Measurements from ENCODE around the gene QPRT.
"Not testable (repeated sequence)": the region's sequence is repeated elsewhere in the genome, so short reads cannot be mapped to it uniquely, and the experiment has no call there.

QPRT gene

GRCh38 chr16:29663807-29664090 lies 15.2 kb upstream of the QPRT start:
- Histone ChIP-seq H3K9ac (ENCODE audit: low read length) (no peak overlapping the region), H3K27me3 (ENCODE audit: low read depth, low read length) (no peaks in the 10 kb centered on the region), H3K4me2 (ENCODE audit: low read length) (no peak overlapping the region), H3K4me1 (ENCODE audit: low read length) (peaks cover 43% of the 10 kb centered on the region), H3K4me3 (ENCODE audit: low read length) (no peak overlapping the region), H3K27ac (ENCODE audit: low read length) (no peak overlapping the region), H4K20me1 (ENCODE audit: insufficient read depth, low read length) (no peaks in the 10 kb centered on the region), H3K79me2 (ENCODE audit: low read length) (no peaks in the 10 kb centered on the region), H3K9me3 (ENCODE audit: insufficient read depth, low read length) (no peaks in the 10 kb centered on the region), H3K36me3 (replicated peaks; ENCODE audit: low read depth, low read length) (no peaks in the 10 kb centered on the region), H2AFZ (ENCODE audit: low read depth, low read length) (no peak overlapping the region)
- no peak for TF ChIP-seq CTCF (IDR thresholded peaks at IDR 0.05; ENCODE audit: low read depth, low read length)
- no peak for TF ChIP-seq EZH2phosphoT487 (IDR thresholded peaks at IDR 0.05; ENCODE audit: low read depth)

DNA sequence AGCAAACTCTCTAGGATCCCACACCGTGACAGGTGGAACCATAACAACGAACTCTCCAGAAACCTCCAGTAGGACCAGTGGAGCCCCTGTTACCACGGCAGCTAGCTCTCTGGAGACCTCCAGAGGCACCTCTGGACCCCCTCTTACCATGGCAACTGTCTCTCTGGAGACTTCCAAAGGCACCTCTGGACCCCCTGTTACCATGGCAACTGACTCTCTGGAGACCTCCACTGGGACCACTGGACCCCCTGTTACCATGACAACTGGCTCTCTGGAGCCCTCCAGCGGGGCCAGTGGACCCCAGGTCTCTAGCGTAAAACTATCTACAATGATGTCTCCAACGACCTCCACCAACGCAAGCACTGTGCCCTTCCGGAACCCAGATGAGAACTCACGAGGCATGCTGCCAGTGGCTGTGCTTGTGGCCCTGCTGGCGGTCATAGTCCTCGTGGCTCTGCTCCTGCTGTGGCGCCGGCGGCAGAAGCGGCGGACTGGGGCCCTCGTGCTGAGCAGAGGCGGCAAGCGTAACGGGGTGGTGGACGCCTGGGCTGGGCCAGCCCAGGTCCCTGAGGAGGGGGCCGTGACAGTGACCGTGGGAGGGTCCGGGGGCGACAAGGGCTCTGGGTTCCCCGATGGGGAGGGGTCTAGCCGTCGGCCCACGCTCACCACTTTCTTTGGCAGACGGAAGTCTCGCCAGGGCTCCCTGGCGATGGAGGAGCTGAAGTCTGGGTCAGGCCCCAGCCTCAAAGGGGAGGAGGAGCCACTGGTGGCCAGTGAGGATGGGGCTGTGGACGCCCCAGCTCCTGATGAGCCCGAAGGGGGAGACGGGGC lies 14.7 kb upstream of the QPRT start:
- Histone ChIP-seq H3K4me1 (ENCODE audit: low read length) (peaks cover 43% of the 10 kb centered on the region), H3K79me2 (ENCODE audit: low read length) (no peaks in the 10 kb centered on the region), H3K27me3 (ENCODE audit: low read depth, low read length) (no peaks in the 10 kb centered on the region), H2AFZ (ENCODE audit: low read depth, low read length) (no peak overlapping the region), H3K36me3 (replicated peaks; ENCODE audit: low read depth, low read length) (no peaks in the 10 kb centered on the region), H3K4me3 (ENCODE audit: low read length) (no peak overlapping the region), H3K9ac (ENCODE audit: low read length) (no peak overlapping the region), H3K27ac (ENCODE audit: low read length) (no peak overlapping the region), H3K9me3 (ENCODE audit: insufficient read depth, low read length) (no peaks in the 10 kb centered on the region), H3K4me2 (ENCODE audit: low read length) (no peak overlapping the region), H4K20me1 (ENCODE audit: insufficient read depth, low read length) (no peaks in the 10 kb centered on the region)
- TF ChIP-seq CTCF (IDR thresholded peaks at IDR 0.05; ENCODE audit: low read depth, low read length) (0 out of 2 replicates have a peak, but pooled peaks have one; percentile 9), EZH2phosphoT487 (IDR thresholded peaks at IDR 0.05; ENCODE audit: low read depth) (no peak)

GRCh38 chr16:29665294-29666077 lies 13.5 kb upstream of the QPRT start:
- Histone ChIP-seq H3K9ac (ENCODE audit: low read length) (peak overlapping the region; percentile 74; the same call in 1 of the 2 replicates), H3K9me3 (ENCODE audit: insufficient read depth, low read length) (no peaks in the 10 kb centered on the region), H3K36me3 (replicated peaks; ENCODE audit: low read depth, low read length) (no peaks in the 10 kb centered on the region), H3K79me2 (ENCODE audit: low read length) (no peaks in the 10 kb centered on the region), H3K4me3 (ENCODE audit: low read length) (peak overlapping the region; percentile 66), H3K27ac (ENCODE audit: low read length) (peak overlapping the region; percentile 77; the same call in 1 of the 2 replicates), H3K4me1 (ENCODE audit: low read length) (peaks cover 43% of the 10 kb centered on the region), H3K27me3 (ENCODE audit: low read depth, low read length) (no peaks in the 10 kb centered on the region), H4K20me1 (ENCODE audit: insufficient read depth, low read length) (no peaks in the 10 kb centered on the region), H2AFZ (ENCODE audit: low read depth, low read length) (no peak overlapping the region), H3K4me2 (ENCODE audit: low read length) (peak overlapping the region; percentile 88)
- TF ChIP-seq EZH2phosphoT487 (IDR thresholded peaks at IDR 0.05; ENCODE audit: low read depth) (no peak), CTCF (IDR thresholded peaks at IDR 0.05; ENCODE audit: low read depth, low read length) (no peak)

DNA sequence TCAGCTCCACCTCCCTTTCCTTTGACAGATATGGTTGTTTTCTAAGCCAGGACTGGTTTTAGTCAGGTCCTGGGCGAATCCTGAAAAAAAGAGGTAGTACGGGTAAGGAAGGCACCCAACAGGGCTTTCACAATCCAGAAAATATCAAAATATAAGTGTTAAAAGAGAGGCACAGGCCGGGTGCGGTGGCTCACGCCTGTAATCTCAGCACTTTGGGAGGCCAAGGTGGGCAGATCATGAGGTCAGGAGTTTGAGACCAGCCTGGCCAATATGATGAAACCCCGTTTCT lies 11.7 kb upstream of the QPRT start:
- Histone ChIP-seq H3K9ac (ENCODE audit: low read length) (peak overlapping the region; percentile 74), H3K4me1 (ENCODE audit: low read length) (peaks cover 31% of the 10 kb centered on the region), H3K27ac (ENCODE audit: low read length) (peak overlapping the region; percentile 77), H2AFZ (ENCODE audit: low read depth, low read length) (0 out of 2 replicates have a peak overlapping the region, but pooled peaks have one; percentile 51), H3K4me3 (ENCODE audit: low read length) (peak overlapping the region; percentile 66), H3K4me2 (ENCODE audit: low read length) (peak overlapping the region; percentile 88)
- H4K20me1 ChIP-seq (ENCODE audit: insufficient read depth, low read length); H3K36me3 ChIP-seq (replicated peaks; ENCODE audit: low read depth, low read length); H3K27me3 ChIP-seq (ENCODE audit: low read depth, low read length); H3K79me2 ChIP-seq (ENCODE audit: low read length); H3K9me3 ChIP-seq (ENCODE audit: insufficient read depth, low read length): not testable (repeated sequence)
